ENCODE measurements around the gene REG1B. TPM values are rescaled to one million over a fixed set of nuclear protein-coding genes. Genes with fewer than 3 reads are reported as not detected.
"Not testable (repeated sequence)": the region's sequence is repeated elsewhere in the genome, so short reads cannot be mapped to it uniquely, and the experiment has no call there.

REG1B gene
- total RNA-seq, 2 donors from 2014 or later, result not detected

- H3K4me3 ChIP-seq, result no peak overlapping the region
- H3K27me3 ChIP-seq (replicated peaks; ENCODE audit: insufficient read depth), result no peaks in the 10 kb centered on the region
- H3K4me1 ChIP-seq (replicated peaks), result no peaks in the 10 kb centered on the region
- no peaks in the 10 kb centered on the region for H3K9me3 ChIP-seq
- no peak for DNase-seq (ENCODE audit: low spot score)
- H3K27ac ChIP-seq, result no peak overlapping the region
- 82% methylated on average over 3 of the region's 3 CpGs for WGBS
- no peaks in the 10 kb centered on the region for H3K36me3 ChIP-seq
- intact Hi-C loops (cut with DNase I), result no loop called here
- TF ChIP-seq CTCF (IDR thresholded peaks at IDR 0.05) (no peak), POLR2A (IDR thresholded peaks at IDR 0.05) (no peak), POLR2AphosphoS5 (IDR thresholded peaks at IDR 0.05) (no peak)
Observed at GRCh38 chr2:79084495-79085135, 3.2 kb downstream of the REG1B start.

GRCh38 chr2:79083597-79084251 is 4.1 kb downstream of the REG1B start:
- no peaks in the 10 kb centered on the region for H3K27me3 ChIP-seq (replicated peaks; ENCODE audit: insufficient read depth)
- no peak for DNase-seq (ENCODE audit: low spot score)
- H3K36me3 ChIP-seq, result no peaks in the 10 kb centered on the region
- H3K9me3 ChIP-seq, result no peaks in the 10 kb centered on the region
- H3K4me3 ChIP-seq, result no peak overlapping the region
- intact Hi-C loops (cut with DNase I), result no loop called here
- no peak overlapping the region for H3K27ac ChIP-seq
- TF ChIP-seq POLR2AphosphoS5 (IDR thresholded peaks at IDR 0.05), result no peak
- no peak for TF ChIP-seq POLR2A (IDR thresholded peaks at IDR 0.05)
- no peak for TF ChIP-seq CTCF (IDR thresholded peaks at IDR 0.05)
- no peaks in the 10 kb centered on the region for H3K4me1 ChIP-seq (replicated peaks)

- no peak for DNase-seq (ENCODE audit: low spot score)
- H3K27ac ChIP-seq, result no peak overlapping the region
- no peaks in the 10 kb centered on the region for H3K9me3 ChIP-seq
- 85% methylated on average over 5 of the region's 5 CpGs for WGBS
- H3K4me3 ChIP-seq, result no peak overlapping the region
- TF ChIP-seq POLR2A (IDR thresholded peaks at IDR 0.05), result no peak
- TF ChIP-seq CTCF (IDR thresholded peaks at IDR 0.05), result no peak
- TF ChIP-seq POLR2AphosphoS5 (IDR thresholded peaks at IDR 0.05), result no peak
- no peaks in the 10 kb centered on the region for H3K27me3 ChIP-seq (replicated peaks; ENCODE audit: insufficient read depth)
- H3K4me1 ChIP-seq (replicated peaks), result no peaks in the 10 kb centered on the region
- no peaks in the 10 kb centered on the region for H3K36me3 ChIP-seq
- intact Hi-C loops (cut with DNase I), result no loop called here
Observed at GRCh38 chr2:79082987-79083386, 4.8 kb downstream of the REG1B start.

- 47% methylated on average over 2 of the region's 2 CpGs for WGBS
- DNase-seq (ENCODE audit: low spot score), result no peak
- Histone ChIP-seq H3K9me3 (no peaks in the 10 kb centered on the region), H3K4me1 (replicated peaks) (no peaks in the 10 kb centered on the region), H3K27ac (no peak overlapping the region), H3K36me3 (no peaks in the 10 kb centered on the region), H3K27me3 (replicated peaks; ENCODE audit: insufficient read depth) (peaks cover 3% of the 10 kb centered on the region), H3K4me3 (no peak overlapping the region)
- TF ChIP-seq CTCF (IDR thresholded peaks at IDR 0.05) (no peak), POLR2AphosphoS5 (IDR thresholded peaks at IDR 0.05) (no peak), POLR2A (IDR thresholded peaks at IDR 0.05) (no peak)
- intact Hi-C loops (cut with DNase I), result no loop called here
Observed at GRCh38 chr2:79071078-79071477, 16.7 kb downstream of the REG1B start.

GRCh38 chr2:79065201-79065600 is 22.6 kb downstream of the REG1B start:
- Histone ChIP-seq H3K9me3 (no peaks in the 10 kb centered on the region), H3K27me3 (replicated peaks; ENCODE audit: insufficient read depth) (no peaks in the 10 kb centered on the region), H3K4me1 (replicated peaks) (no peaks in the 10 kb centered on the region), H3K4me3 (no peak overlapping the region), H3K27ac (no peak overlapping the region), H3K36me3 (no peaks in the 10 kb centered on the region)
- intact Hi-C loops (cut with DNase I), result no loop called here
- TF ChIP-seq CTCF (IDR thresholded peaks at IDR 0.05) (no peak), POLR2A (IDR thresholded peaks at IDR 0.05) (no peak), POLR2AphosphoS5 (IDR thresholded peaks at IDR 0.05) (no peak)
- DNase-seq (ENCODE audit: low spot score), result no peak
- 85% methylated on average over 2 of the region's 2 CpGs for WGBS

GRCh38 chr2:79054769-79055168 is 33.0 kb downstream of the REG1B start:
- 85% methylated on average over 5 of the region's 5 CpGs for WGBS
- H3K36me3 ChIP-seq; H3K4me1 ChIP-seq (replicated peaks); H3K27ac ChIP-seq; H3K4me3 ChIP-seq; DNase-seq (ENCODE audit: low spot score); intact Hi-C loops (cut with DNase I); H3K9me3 ChIP-seq; H3K27me3 ChIP-seq (replicated peaks; ENCODE audit: insufficient read depth): not testable (repeated sequence)

GRCh38 chr2:79053486-79053885 is 34.3 kb downstream of the REG1B start:
- WGBS, result 73% methylated on average over 4 of the region's 5 CpGs
- H3K4me3 ChIP-seq; H3K36me3 ChIP-seq; DNase-seq (ENCODE audit: low spot score); H3K27me3 ChIP-seq (replicated peaks; ENCODE audit: insufficient read depth); H3K4me1 ChIP-seq (replicated peaks); intact Hi-C loops (cut with DNase I); H3K9me3 ChIP-seq; H3K27ac ChIP-seq: not testable (repeated sequence)

All from prostate gland (tissue), 2 donors.